Measurements from ENCODE around the gene SGCA. TPM values are rescaled to one million over a fixed set of nuclear protein-coding genes. Genes with fewer than 3 reads are reported as not detected.

The SGCA gene
- total RNA-seq, 1 donor from 2014 or later, result 0.48 TPM

DNA sequence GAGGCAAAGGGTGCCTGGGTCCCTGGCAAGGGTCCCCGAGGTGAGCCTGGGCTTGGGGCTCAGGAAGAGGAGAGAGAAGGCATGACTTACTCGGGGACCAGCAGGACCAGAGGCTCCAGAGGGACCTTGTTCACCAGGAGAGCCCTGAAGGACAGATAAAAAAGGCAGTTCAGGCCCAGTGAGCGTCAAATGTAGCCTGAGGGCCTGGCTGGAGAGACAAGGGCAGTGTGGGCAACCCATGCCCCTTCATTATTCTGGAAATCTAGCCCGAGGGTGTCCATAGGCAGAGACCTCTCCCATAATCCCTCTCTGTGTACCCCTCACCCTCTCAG, 21.6 kb downstream of the SGCA start:
- no peak overlapping the region for H3K27ac Mint-ChIP-seq
- no peak overlapping the region for H3K4me3 Mint-ChIP-seq (ENCODE audit: low read depth)
- no peaks in the 10 kb centered on the region for H3K9me3 Mint-ChIP-seq
- no peaks in the 10 kb centered on the region for H3K36me3 Mint-ChIP-seq (ENCODE audit: low read depth)
- peaks cover 13% of the 10 kb centered on the region for H3K4me1 Mint-ChIP-seq (ENCODE audit: low read depth)
- intact Hi-C loops (cut with micrococcal nuclease), result no loop called here
- no peaks in the 10 kb centered on the region for H3K27me3 Mint-ChIP-seq (ENCODE audit: low read depth)
- no peak for DNase-seq (ENCODE audit: low spot score)

DNA sequence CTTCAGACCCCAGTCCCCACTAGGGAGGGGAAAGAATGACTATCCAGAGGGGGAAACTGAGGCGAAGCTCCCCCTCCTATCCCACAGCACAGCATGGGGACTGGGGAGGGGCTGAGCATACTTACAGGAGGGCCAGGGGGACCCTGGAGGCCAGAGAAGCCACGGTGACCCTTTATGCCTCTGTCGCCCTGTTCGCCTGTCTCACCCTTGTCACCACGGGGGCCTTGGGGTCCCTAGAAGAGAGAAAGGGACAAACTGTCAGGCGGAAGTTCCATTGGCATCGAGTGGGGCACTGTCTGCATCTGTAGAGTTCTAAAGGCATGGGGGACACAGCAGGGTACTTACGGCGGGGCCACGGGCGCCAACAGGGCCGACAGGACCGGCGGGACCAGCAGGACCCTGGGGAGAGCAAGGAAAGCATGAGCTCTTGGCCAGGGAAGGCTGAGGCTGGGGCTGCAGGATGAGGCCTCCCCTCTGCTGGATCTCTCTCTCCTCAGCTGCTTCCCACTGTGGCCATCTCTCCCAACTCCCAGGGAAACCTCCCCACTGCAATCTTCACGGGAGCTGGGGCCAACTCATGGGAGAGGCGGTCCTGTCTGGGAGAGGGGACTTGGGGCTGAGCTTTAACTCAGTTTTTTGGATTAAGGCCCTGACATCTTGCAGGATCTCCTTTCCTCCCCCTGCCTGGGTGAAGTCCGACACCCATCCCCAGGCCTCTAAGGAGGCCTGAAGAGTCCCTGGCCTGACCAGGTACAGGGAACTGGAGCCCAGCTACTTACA, 22.1 kb downstream of the SGCA start:
- Mint-ChIP-seq H3K27ac (no peak overlapping the region), H3K4me1 (ENCODE audit: low read depth) (peaks cover 11% of the 10 kb centered on the region), H3K36me3 (ENCODE audit: low read depth) (no peaks in the 10 kb centered on the region), H3K4me3 (ENCODE audit: low read depth) (no peak overlapping the region), H3K9me3 (no peaks in the 10 kb centered on the region), H3K27me3 (ENCODE audit: low read depth) (no peaks in the 10 kb centered on the region)
- intact Hi-C loops (cut with micrococcal nuclease), result no loop called here
- no peak for DNase-seq (ENCODE audit: low spot score)

- no peaks in the 10 kb centered on the region for H3K36me3 Mint-ChIP-seq (ENCODE audit: low read depth)
- no peak overlapping the region for H3K4me3 Mint-ChIP-seq (ENCODE audit: low read depth)
- no peak for DNase-seq (ENCODE audit: low spot score)
- no peaks in the 10 kb centered on the region for H3K9me3 Mint-ChIP-seq
- no peak overlapping the region for H3K27ac Mint-ChIP-seq
- peaks cover 9% of the 10 kb centered on the region for H3K4me1 Mint-ChIP-seq (ENCODE audit: low read depth)
- no peaks in the 10 kb centered on the region for H3K27me3 Mint-ChIP-seq (ENCODE audit: low read depth)
- intact Hi-C loops (cut with micrococcal nuclease), result no loop called here
Measured at GRCh38 chr17:50188531-50188920, 22.7 kb downstream of the SGCA start.

- Mint-ChIP-seq H3K27me3 (ENCODE audit: low read depth) (no peaks in the 10 kb centered on the region), H3K4me1 (ENCODE audit: low read depth) (peaks cover 3% of the 10 kb centered on the region), H3K36me3 (ENCODE audit: low read depth) (no peaks in the 10 kb centered on the region), H3K4me3 (ENCODE audit: low read depth) (no peak overlapping the region), H3K27ac (no peak overlapping the region), H3K9me3 (no peaks in the 10 kb centered on the region)
- intact Hi-C loops (cut with micrococcal nuclease), result no loop called here
- DNase-seq (ENCODE audit: low spot score), result no peak
Measured at GRCh38 chr17:50188921-50189549, 23.2 kb downstream of the SGCA start.

GRCh38 chr17:50189550-50190292, 23.9 kb downstream of the SGCA start:
- Mint-ChIP-seq H3K4me1 (ENCODE audit: low read depth) (no peaks in the 10 kb centered on the region), H3K9me3 (no peaks in the 10 kb centered on the region), H3K27ac (no peak overlapping the region), H3K4me3 (ENCODE audit: low read depth) (no peak overlapping the region), H3K36me3 (ENCODE audit: low read depth) (no peaks in the 10 kb centered on the region), H3K27me3 (ENCODE audit: low read depth) (no peaks in the 10 kb centered on the region)
- no peak for DNase-seq (ENCODE audit: low spot score)
- intact Hi-C loops (cut with micrococcal nuclease), result no loop called here

DNA sequence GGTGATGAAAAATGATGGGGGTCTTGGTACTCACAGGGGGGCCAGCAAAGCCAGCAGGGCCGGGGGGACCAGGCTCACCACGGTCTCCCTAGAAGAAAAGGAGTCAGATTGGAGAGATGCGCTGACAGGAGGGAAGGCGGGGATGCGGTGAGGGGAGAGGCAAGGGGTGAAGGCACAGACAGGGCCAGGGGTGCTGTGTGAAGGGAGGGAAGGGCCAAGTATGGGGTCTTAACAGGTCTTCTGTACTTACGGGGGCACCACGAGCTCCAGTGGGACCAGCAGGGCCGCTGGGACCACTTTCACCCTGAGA, 24.4 kb downstream of the SGCA start:
- Mint-ChIP-seq H3K4me1 (ENCODE audit: low read depth) (no peaks in the 10 kb centered on the region), H3K27ac (no peak overlapping the region), H3K4me3 (ENCODE audit: low read depth) (no peak overlapping the region), H3K27me3 (ENCODE audit: low read depth) (no peaks in the 10 kb centered on the region), H3K36me3 (ENCODE audit: low read depth) (no peaks in the 10 kb centered on the region), H3K9me3 (no peaks in the 10 kb centered on the region)
- DNase-seq (ENCODE audit: low spot score), result no peak
- intact Hi-C loops (cut with micrococcal nuclease), result no loop called here

DNA sequence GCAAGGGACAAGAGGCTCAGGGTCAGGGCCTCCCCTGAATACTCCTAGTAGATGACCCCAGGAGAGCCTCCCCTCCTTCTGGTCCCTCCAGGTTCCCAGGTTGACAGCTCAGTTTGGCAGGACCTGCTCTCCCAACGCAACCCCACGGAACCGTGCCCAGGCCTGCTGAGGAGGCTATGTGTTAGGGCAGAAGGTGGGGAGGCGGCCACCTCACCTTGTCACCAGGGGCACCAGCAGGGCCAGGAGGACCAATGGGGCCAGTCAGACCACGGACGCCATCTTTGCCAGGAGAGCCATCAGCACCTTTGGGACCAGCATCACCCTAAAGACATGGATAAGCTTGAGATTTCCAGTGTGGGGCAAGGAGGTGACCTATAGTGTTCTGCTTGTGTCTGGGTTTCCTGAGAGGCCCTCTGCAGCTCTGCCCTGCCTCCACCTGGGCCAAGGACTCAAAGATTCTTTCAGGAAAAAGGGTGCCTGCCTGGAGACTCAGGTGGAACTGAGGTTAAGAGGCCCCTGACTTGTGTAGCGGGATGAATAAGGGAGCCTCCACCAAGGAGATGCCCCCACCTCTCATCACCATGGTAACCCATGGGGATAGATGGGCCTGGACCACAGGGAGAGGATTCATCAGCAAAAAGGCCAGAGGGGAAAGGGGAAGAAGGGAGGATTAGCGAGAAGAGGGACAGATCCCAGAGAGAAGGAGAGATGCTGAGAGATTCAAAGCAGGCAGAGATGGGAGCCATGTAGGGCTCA, 25.0 kb downstream of the SGCA start:
- intact Hi-C loops (cut with micrococcal nuclease), result no loop called here
- DNase-seq (ENCODE audit: low spot score), result no peak
- Mint-ChIP-seq H3K36me3 (ENCODE audit: low read depth) (no peaks in the 10 kb centered on the region), H3K4me1 (ENCODE audit: low read depth) (no peaks in the 10 kb centered on the region), H3K27me3 (ENCODE audit: low read depth) (no peaks in the 10 kb centered on the region), H3K4me3 (ENCODE audit: low read depth) (no peak overlapping the region), H3K27ac (no peak overlapping the region), H3K9me3 (no peaks in the 10 kb centered on the region)

DNA sequence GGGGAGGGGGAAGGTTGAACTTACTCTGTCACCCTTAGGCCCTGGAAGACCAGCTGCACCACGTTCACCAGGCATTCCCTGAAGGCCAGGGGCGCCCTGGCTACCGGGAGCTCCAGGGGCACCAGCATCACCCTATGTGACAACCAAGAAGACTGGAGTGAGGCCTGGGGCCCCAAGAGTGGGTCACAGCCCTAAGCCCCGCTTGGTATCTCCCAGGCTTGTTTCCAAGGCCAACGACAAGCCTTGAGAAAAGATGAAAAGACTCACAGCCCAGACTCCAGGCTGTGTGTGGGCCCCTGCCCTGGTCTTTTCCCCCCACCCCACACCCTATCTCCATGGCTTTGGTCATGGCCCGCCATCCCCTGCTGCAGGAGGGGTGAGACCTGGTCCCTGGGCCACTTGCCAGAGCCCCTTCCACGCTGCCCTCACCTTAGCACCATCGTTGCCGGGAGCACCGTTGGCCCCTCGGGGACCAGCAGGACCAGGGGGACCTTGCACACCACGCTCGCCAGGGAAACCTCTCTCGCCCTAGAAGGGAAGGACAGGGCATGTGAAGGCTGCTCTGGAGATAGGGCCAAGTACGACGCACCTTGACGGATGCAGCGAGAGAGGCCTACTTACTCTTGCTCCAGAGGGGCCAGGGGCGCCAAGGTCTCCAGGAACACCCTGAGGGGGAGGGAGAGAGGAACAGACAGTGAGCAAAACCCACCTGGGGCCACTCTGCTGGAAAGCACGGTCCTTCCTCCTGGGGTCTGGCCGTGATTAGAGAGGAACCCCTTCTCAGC, 25.7 kb downstream of the SGCA start:
- Mint-ChIP-seq H3K27ac (no peak overlapping the region), H3K9me3 (no peaks in the 10 kb centered on the region)

GRCh38 chr17:50192144-50192617, 26.4 kb downstream of the SGCA start:
- DNase-seq (ENCODE audit: low spot score), result no peak
- Mint-ChIP-seq H3K27me3 (ENCODE audit: low read depth) (no peaks in the 10 kb centered on the region), H3K9me3 (no peaks in the 10 kb centered on the region), H3K27ac (no peak overlapping the region), H3K4me3 (ENCODE audit: low read depth) (no peak overlapping the region), H3K4me1 (ENCODE audit: low read depth) (no peaks in the 10 kb centered on the region), H3K36me3 (ENCODE audit: low read depth) (no peaks in the 10 kb centered on the region)
- intact Hi-C loops (cut with micrococcal nuclease), result no loop called here

More for the DNA sequence above, 25.7 kb downstream of the SGCA start:
- no peak for DNase-seq (ENCODE audit: low spot score)
- intact Hi-C loops (cut with micrococcal nuclease), result no loop called here
- Mint-ChIP-seq H3K27me3 (ENCODE audit: low read depth) (no peaks in the 10 kb centered on the region), H3K36me3 (ENCODE audit: low read depth) (no peaks in the 10 kb centered on the region), H3K4me1 (ENCODE audit: low read depth) (no peaks in the 10 kb centered on the region), H3K4me3 (ENCODE audit: low read depth) (no peak overlapping the region)

DNA sequence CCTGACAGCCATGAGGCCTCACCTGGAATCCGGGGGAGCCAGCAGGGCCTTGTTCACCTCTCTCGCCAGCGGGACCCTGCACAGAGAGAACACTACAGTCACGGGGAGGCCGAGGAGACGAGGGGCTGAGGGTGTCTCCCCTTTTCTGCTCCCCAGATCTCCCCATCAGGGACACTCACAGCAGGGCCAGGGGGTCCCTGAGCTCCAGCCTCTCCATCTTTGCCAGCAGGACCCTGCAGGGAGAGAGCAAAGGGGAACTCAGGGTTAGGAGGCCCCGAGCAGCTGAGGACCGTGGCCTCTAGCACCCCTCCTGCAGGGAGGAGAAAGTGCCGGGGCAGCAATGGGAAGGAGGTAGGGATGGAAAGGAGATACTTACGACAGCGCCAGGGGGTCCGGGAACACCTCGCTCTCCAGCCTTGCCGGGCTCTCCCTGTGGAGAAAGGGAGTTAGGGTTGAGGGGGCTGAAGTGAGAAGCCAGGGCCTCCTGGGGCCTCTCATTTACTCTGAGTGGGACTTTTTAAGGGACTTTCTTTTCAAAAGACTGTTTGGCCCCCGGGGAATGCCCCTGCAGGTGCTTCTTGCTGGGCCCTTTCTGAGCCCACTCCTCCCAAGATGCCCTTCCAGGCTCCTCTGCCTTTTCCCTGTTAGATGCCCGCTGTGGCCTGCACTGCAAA, 26.9 kb downstream of the SGCA start:
- no peak overlapping the region for H3K27ac Mint-ChIP-seq
- H3K4me3 Mint-ChIP-seq (ENCODE audit: low read depth), result no peak overlapping the region
- H3K4me1 Mint-ChIP-seq (ENCODE audit: low read depth), result no peaks in the 10 kb centered on the region
- intact Hi-C loops (cut with micrococcal nuclease), result no loop called here
- no peaks in the 10 kb centered on the region for H3K9me3 Mint-ChIP-seq
- no peaks in the 10 kb centered on the region for H3K36me3 Mint-ChIP-seq (ENCODE audit: low read depth)
- no peak for DNase-seq (ENCODE audit: low spot score)
- no peaks in the 10 kb centered on the region for H3K27me3 Mint-ChIP-seq (ENCODE audit: low read depth)

- H3K4me1 Mint-ChIP-seq (ENCODE audit: low read depth), result peaks cover 8% of the 10 kb centered on the region
- no peaks in the 10 kb centered on the region for H3K36me3 Mint-ChIP-seq (ENCODE audit: low read depth)
- no peak overlapping the region for H3K4me3 Mint-ChIP-seq (ENCODE audit: low read depth)
- H3K9me3 Mint-ChIP-seq, result no peaks in the 10 kb centered on the region
- DNase-seq (ENCODE audit: low spot score), result no peak
- H3K27me3 Mint-ChIP-seq (ENCODE audit: low read depth), result peaks cover 6% of the 10 kb centered on the region
- H3K27ac Mint-ChIP-seq, result no peak overlapping the region
- intact Hi-C loops (cut with micrococcal nuclease), result no loop called here
Measured at GRCh38 chr17:50194140-50194933, 28.5 kb downstream of the SGCA start.
